HFFc6 (cell line): ENCODE data around the gene NR1D2. TPM values are rescaled to one million over a fixed set of nuclear protein-coding genes. Genes with fewer than 3 reads are reported as not detected.

Experiments used
- DNase-seq: peaks from one replicate; pipeline ENCODE4 v3.0.0-alpha.2; 2018
- H3K27ac Mint-ChIP-seq: 2 replicates; pipeline ENCODE4 v1.8.0; 2020; ENCODE audit warnings: mild to moderate bottlenecking, mixed read lengths
- H3K27me3 Mint-ChIP-seq: 2 replicates; pipeline ENCODE4 v1.8.0; 2021; ENCODE audit warnings: mild to moderate bottlenecking, moderate library complexity, mixed read lengths; ENCODE audit not compliant: insufficient read depth
- H3K36me3 Mint-ChIP-seq: 2 replicates; pipeline ENCODE4 v1.8.0; 2021; ENCODE audit warnings: low read depth, mixed read lengths
- H3K4me1 Mint-ChIP-seq: 2 replicates; pipeline ENCODE4 v1.8.0; 2020; ENCODE audit warnings: low read depth, mixed read lengths
- H3K4me3 Mint-ChIP-seq: 2 replicates; pipeline ENCODE4 v1.8.0; 2020; ENCODE audit warnings: mild to moderate bottlenecking, moderate library complexity, mixed read lengths
- H3K9me3 Mint-ChIP-seq: 2 replicates; pipeline ENCODE4 v1.8.0; 2020; ENCODE audit warnings: mild to moderate bottlenecking, mixed read lengths
- total RNA-seq, 6 experiments: library from RNA; stranded (reverse); fragmentation: NEBNext Ultra II Directional; extraction: Animal tissue kit (Norgen Biotek cat#: 25700); gene quantifications; 2 replicates in 1 of 6; 3 replicates in 5 of 6; pipeline ENCODE4 v1.2.3, GENCODE V29; 2021
- TF ChIP-seq, protein P1 (sequence below): fragments of 200-600 bp; sonication (generic); IDR thresholded peaks from 2 replicates; pipeline ENCODE4 v1.5.0; 2021; ENCODE audit warnings: antibody characterized with exemption, mild to moderate bottlenecking

The NR1D2 gene
- total RNA-seq, 6 experiments from 2014 or later, result 36.0 to 43.7 (median 40.9) TPM

DNA sequence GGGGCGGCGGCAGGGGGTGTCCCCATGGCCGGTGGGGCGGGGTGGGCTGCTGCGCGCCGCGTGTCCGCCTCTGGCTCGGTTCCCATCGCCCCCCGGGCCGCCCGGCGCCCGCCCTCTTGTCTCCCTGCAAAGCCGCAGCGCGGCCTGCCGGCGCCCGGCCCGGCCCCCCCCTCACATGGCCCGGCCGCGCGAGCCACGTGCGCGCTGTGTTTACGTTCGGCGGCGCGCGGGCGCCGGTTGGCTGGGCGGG lies 502 bp downstream of the NR1D2 start:
- Mint-ChIP-seq H3K4me3 (no peak overlapping the region), H3K4me1 (peaks cover 49% of the 10 kb centered on the region), H3K27me3 (peaks cover 2% of the 10 kb centered on the region; the same call in 1 of the 2 replicates), H3K36me3 (peaks cover 9% of the 10 kb centered on the region), H3K27ac (no peak overlapping the region), H3K9me3 (no peaks in the 10 kb centered on the region)
- DNase-seq, result no peak
- TF ChIP-seq, protein P1, sequence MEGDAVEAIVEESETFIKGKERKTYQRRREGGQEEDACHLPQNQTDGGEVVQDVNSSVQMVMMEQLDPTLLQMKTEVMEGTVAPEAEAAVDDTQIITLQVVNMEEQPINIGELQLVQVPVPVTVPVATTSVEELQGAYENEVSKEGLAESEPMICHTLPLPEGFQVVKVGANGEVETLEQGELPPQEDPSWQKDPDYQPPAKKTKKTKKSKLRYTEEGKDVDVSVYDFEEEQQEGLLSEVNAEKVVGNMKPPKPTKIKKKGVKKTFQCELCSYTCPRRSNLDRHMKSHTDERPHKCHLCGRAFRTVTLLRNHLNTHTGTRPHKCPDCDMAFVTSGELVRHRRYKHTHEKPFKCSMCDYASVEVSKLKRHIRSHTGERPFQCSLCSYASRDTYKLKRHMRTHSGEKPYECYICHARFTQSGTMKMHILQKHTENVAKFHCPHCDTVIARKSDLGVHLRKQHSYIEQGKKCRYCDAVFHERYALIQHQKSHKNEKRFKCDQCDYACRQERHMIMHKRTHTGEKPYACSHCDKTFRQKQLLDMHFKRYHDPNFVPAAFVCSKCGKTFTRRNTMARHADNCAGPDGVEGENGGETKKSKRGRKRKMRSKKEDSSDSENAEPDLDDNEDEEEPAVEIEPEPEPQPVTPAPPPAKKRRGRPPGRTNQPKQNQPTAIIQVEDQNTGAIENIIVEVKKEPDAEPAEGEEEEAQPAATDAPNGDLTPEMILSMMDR, result no peak

DNA sequence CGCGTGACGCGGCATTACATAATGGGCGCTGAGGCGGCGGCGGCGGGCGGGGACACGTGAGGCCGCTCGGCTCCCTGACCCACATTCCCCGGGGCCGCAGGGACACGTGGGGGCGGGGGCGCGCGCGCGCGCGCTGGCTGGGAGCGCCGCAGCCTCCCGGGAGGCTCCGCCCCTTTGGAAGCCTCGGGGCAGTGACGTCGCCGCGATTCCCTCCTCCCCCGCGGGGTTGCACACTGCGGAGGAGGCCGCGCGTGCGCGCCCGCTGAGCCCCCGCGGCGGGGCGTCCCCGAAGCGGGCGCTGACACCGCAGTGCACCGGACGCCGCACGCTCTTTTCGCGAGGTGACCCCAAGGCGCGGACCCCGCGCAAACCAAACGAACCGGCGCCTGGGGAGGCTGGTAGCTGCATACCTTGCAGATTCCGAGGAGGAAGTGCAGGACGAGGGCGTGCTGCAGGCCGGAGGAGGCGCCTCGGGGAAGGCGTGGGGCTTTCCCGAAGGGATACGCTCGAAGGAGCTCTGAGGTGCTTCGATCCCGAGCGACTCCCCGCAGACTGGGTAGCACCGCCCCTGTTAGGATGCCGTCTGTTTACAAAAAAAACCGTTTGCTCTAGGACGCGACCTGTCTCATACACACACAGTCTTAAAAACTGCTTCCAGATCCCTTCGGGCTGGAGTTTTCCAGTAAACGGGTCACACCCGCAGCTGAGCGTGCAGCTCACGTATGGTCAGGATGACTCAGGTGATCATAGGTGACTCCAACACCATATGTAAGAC lies 1.0 kb downstream of the NR1D2 start:
- Mint-ChIP-seq H3K4me1 (peaks cover 54% of the 10 kb centered on the region), H3K27ac (peak overlapping the region; percentile 98), H3K36me3 (peaks cover 9% of the 10 kb centered on the region), H3K9me3 (no peaks in the 10 kb centered on the region), H3K4me3 (peak overlapping the region; percentile 86), H3K27me3 (peaks cover 2% of the 10 kb centered on the region; the same call in 1 of the 2 replicates)
- DNase-seq, result peak; percentile 93
- TF ChIP-seq, protein P1, result no peak

DNA sequence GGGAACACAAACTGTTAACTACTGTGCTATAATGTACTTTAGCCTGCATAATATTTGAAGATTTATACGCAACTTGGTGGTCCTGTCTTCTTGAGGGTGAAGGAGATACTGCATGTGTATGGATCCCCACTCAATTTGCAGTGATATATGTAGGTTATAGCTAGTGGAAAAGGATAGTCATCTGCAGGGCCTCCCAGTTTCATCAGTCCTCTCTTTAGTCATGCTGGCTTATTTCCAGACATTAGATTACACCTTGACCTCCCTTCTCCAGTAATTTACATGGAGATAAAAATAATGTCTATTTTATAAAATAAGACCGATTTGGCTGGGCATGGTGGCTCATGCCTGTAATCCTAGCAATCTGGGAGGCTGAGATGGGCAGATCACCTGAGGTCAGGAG lies 3.7 kb downstream of the NR1D2 start:
- no peaks in the 10 kb centered on the region for H3K9me3 Mint-ChIP-seq
- H3K27ac Mint-ChIP-seq, result no peak overlapping the region
- TF ChIP-seq, protein P1, result no peak
- no peak overlapping the region for H3K4me3 Mint-ChIP-seq
- peaks cover 17% of the 10 kb centered on the region for H3K36me3 Mint-ChIP-seq
- H3K27me3 Mint-ChIP-seq, result peaks cover 4% of the 10 kb centered on the region; the same call in 1 of the 2 replicates
- peaks cover 71% of the 10 kb centered on the region for H3K4me1 Mint-ChIP-seq
- peak; percentile 30 for DNase-seq

DNA sequence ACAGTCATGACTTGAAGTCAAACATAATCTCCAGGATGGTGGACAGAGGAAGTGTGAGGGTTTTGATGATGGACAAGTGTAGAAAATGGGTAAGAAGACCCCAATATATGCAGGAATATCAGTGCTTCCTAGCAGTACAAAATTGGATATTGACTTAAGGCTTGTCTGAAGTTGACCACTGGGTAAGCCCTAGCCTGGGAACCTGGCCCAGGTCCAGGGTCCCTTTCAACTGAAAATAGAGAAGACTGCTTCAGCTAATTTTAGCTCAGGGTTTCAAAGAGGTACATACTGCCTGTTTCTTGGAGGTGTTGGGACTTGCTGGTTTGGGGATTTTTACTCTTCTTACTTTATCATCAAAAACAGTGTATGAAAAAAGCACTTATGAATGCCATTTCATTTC lies 4.7 kb downstream of the NR1D2 start:
- DNase-seq, result no peak
- Mint-ChIP-seq H3K4me1 (peaks cover 63% of the 10 kb centered on the region), H3K36me3 (peaks cover 21% of the 10 kb centered on the region), H3K9me3 (no peaks in the 10 kb centered on the region), H3K27me3 (peaks cover 4% of the 10 kb centered on the region; the same call in 1 of the 2 replicates), H3K27ac (peak overlapping the region; percentile 63), H3K4me3 (no peak overlapping the region; the same call in 1 of the 2 replicates)
- TF ChIP-seq, protein P1, result no peak

DNA sequence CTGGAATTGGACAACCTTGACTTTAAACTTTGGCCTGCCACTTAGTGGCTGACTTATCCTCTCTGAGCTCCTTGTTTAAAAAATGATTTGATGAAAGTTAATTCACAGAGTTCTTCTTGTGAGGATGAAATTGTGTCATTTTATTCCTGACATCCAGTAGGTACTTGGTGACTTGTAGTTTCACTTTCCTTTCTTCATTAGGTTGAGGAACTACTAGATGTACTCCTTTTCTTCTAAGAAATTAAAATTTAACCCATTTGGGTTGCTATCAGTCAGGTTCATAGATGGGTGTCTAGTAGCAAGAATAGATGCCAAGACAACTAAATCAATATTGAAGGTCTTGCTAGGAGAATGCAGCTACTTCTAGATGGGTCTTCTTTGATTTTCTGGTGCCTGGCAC lies 5.2 kb downstream of the NR1D2 start:
- H3K9me3 Mint-ChIP-seq, result no peaks in the 10 kb centered on the region
- H3K36me3 Mint-ChIP-seq, result peaks cover 23% of the 10 kb centered on the region
- TF ChIP-seq, protein P1, result no peak
- H3K27ac Mint-ChIP-seq, result no peak overlapping the region
- H3K4me1 Mint-ChIP-seq, result peaks cover 63% of the 10 kb centered on the region
- no peak for DNase-seq
- H3K27me3 Mint-ChIP-seq, result peaks cover 4% of the 10 kb centered on the region; the same call in 1 of the 2 replicates
- no peak overlapping the region; the same call in 1 of the 2 replicates for H3K4me3 Mint-ChIP-seq
